Measurements from ENCODE around the gene SEC23A. TPM values are rescaled to one million over a fixed set of nuclear protein-coding genes. Genes with fewer than 3 reads are reported as not detected.

Gene SEC23A
- total and polyA plus RNA-seq, 2 donors (not counting 3 experiments of a cell fraction or from before 2014, with no cell fraction given), result 78.3 to 155 TPM

DNA sequence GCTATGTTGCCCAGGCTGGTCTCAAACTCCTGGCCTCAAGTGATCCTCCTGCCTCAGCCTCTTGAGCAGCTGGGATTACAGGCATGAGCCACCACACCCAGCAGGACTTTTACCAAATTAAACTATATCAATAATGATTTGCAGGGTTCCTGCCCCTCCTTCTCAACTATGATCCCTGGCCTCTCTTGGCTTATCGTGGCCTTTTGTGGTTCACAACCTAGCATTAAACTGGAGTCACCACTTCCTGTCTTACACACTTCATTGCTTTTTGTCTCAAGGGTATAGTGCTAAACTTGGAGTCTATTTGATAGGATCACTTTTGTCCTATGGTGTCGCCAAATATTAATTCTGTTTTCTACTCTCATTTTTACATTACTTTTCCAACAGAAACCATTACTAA, 64.5 kb downstream of the SEC23A start:
- H3K79me2 ChIP-seq (ENCODE audit: control insufficient read depth, insufficient read depth, low read length), result no peaks in the 10 kb centered on the region
- no peak overlapping the region for H3K4me2 ChIP-seq (ENCODE audit: insufficient read depth, low read length)
- H4K20me1 ChIP-seq (replicated peaks; ENCODE audit: control insufficient read depth, extremely low read depth, insufficient read depth, low read length), result peaks cover 3% of the 10 kb centered on the region
- no peaks in the 10 kb centered on the region for H3K9me1 ChIP-seq (replicated peaks; ENCODE audit: control insufficient read depth, extremely low read depth, insufficient read depth, low read length)
- DNase-seq (ENCODE audit: low read depth, low spot score) (no peak), FAIRE-seq (no peak)
- H3K36me3 ChIP-seq (ENCODE audit: control insufficient read depth in 2 of 2, extremely low read depth in 1 of 2, insufficient read depth in 2 of 2, low read length in 2 of 2), result peaks cover 12 to 27% of the 10 kb centered on the region in 2 experiments
- TF ChIP-seq FOS (IDR thresholded peaks at IDR 0.05; ENCODE audit: borderline replicate concordance, insufficient read depth, low read length) (no peak), JUN (IDR thresholded peaks at IDR 0.05; ENCODE audit: borderline replicate concordance, insufficient read depth, insufficient read length, low read depth) (no peak), CTCF (IDR thresholded peaks at IDR 0.05; ENCODE audit: extremely low read depth in 1 of 2, insufficient read depth in 1 of 2, low read depth in 1 of 2, low read length in 2 of 2) (no peak), MYC (IDR thresholded peaks at IDR 0.05; ENCODE audit: low read depth, low read length) (no peak), MAX (IDR thresholded peaks at IDR 0.05; ENCODE audit: insufficient read depth, insufficient read length) (no peak), EZH2 (IDR thresholded peaks at IDR 0.05; ENCODE audit: borderline replicate concordance, low read depth, low read length, severe bottlenecking) (no peak), POLR2A (IDR thresholded peaks at IDR 0.05; ENCODE audit: low read depth, low read length) (no peak), POLR2AphosphoS5 (IDR thresholded peaks at IDR 0.05; ENCODE audit: insufficient read depth, low read depth, low read length) (no peak), GATA2 (IDR thresholded peaks at IDR 0.05; ENCODE audit: insufficient read depth, insufficient read length, low read depth, low read length) (no peak)
- ChIA-PET POLR2A (no interaction called here), CTCF (no interaction called here)
- no peak overlapping the region for H3K9ac ChIP-seq (replicated peaks; ENCODE audit: extremely low read depth, insufficient read depth, low read length)
- intact Hi-C loops (cut with micrococcal nuclease) (no loop called here), dilution Hi-C loops (cut with MboI; ENCODE audit: extremely low pct_ligation_motif_present, low sequenced_read_pairs) (no loop called here)
- no peak overlapping the region for H3K27ac ChIP-seq (ENCODE audit: insufficient read depth, low read depth, low read length)
- H3K4me3 ChIP-seq (replicated peaks in 1 of 3; ENCODE audit: insufficient read depth in 1 of 3, low read depth in 1 of 3, low read length in 3 of 3), result no peak overlapping the region
- no peaks in the 10 kb centered on the region for H3K27me3 ChIP-seq (ENCODE audit: control insufficient read depth in 2 of 2, insufficient read depth in 2 of 2, low read length in 2 of 2)
- BruUV-seq (replicated peaks), result no TSS peak
- no peaks in the 10 kb centered on the region for H3K4me1 ChIP-seq (ENCODE audit: control insufficient read depth, extremely low read depth, insufficient read depth, low read length)
- H3K9me3 ChIP-seq (replicated peaks; ENCODE audit: control insufficient read depth, insufficient read depth, low read length), result no peaks in the 10 kb centered on the region
- no peak overlapping the region for H2AFZ ChIP-seq (ENCODE audit: low read depth, low read length)
